Inferior parietal cortex (tissue), 1 donor: Measurements from ENCODE around the gene SHPK.
"Not testable (repeated sequence)": the region's sequence is repeated elsewhere in the genome, so short reads cannot be mapped to it uniquely, and the experiment has no call there.

Experiments used
- DNase-seq: peaks from one replicate; pipeline ENCODE4 v3.0.0-alpha.2; 2016; ENCODE audit errors: extremely low spot score

Gene SHPK

DNA sequence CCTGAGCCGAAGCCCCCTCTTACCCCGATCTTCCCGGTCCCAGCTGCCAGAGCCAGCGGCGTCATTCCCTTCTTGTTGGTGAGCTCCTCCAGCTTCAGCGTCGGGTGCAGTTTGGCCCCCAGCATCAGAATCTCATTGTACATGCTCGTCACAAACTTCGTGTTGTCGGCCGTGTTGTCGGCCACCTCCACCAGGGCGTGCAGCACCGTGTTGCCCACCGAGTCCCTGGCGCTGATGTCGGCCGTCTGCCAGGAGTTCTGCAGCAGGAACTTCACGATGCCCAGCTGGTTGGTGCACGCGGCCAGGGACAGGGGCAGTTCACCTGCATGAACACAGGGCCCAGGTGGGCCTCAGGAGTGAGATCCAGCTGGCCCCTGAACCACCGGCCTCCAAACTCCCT lies 46.3 kb downstream of the SHPK start:
- no peak for DNase-seq

DNA sequence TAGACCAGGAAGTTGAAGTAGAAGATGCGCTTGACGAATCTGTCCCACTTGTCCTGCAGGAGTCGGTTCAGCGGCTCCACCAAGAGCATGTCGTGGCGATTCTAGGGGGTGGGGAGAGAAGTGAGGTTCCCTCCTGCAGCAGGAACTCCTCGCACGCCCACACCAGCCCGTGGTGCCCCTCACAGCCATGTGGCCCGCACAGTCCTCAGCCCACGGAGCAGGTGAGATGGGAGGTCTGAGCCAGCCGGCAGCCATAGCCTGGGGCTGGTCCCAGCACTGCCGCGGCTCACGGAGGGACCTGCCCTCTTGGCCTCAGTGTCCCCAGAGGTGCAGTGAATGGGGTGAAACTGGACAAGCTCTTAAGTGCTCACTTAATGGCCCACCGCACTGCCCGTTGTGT lies 50.2 kb downstream of the SHPK start:
- DNase-seq, result no peak

DNA sequence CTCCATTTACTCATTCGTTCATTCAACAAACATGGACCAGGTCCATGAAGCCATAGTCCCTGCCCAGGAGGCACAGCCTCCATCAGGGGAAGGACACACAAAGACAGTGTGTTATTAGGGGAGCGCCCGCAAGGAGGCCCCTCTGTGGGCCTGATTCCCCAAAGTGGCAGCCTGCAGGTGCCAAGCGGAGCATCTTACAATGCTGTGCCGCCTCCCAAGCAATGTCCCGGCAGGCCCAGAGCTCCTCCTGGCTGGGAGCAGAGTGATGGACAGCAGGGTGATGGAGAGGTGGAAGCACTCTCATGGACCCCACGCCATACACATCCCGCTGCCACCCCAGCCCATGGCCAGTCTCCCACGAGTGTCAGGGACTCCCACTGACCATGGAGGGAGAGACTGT lies 52.6 kb downstream of the SHPK start:
- no peak for DNase-seq

- DNase-seq, result no peak
These were observed 53.1 kb downstream of the SHPK start for GRCh38 chr17:3582915-3583314.

GRCh38 chr17:3578667-3579066 lies 57.4 kb downstream of the SHPK start:
- not testable (repeated sequence) for DNase-seq

DNA sequence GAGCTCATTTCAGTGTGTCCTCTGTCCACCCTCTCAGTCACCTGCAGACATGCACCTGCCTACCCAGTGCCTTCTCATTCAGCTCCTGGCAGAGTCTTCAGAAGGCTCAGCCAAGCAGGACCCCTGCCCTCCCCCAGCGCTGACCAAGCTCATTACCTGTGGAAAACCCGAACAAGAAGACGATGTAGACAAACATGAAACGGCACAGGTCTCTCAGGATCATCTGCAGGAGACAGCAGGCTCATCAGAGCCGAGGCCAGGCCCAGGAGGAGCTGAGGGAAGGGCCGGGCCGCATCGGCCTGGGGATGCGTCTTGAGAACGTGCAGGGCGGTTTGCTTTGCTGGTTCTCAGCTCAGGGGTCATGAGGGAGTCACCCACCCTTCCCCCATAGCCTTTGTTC lies 59.1 kb downstream of the SHPK start:
- no peak for DNase-seq

DNA sequence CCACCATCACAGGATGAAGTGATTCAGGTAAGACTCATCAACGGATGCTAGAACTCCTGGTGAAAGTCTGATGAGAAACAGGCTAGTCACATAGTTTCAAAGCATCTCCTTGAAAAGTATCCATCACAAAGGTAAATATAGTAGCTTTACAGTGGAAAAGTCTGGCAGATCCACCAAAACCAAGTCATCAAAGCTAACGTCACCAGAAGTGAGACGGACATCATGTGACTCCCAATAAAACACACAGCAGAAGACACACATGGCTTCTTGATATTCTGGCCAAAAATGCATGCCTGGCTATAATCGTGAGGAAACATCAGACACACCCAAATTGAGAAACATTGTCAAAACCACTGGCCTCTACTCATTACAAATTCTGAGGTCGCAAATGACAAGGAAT lies 60.5 kb downstream of the SHPK start:
- no peak for DNase-seq

GRCh38 chr17:3574231-3574630 lies 61.8 kb downstream of the SHPK start:
- no peak for DNase-seq

- DNase-seq, result no peak
These were observed 62.6 kb downstream of the SHPK start for GRCh38 chr17:3573246-3574100.

DNA sequence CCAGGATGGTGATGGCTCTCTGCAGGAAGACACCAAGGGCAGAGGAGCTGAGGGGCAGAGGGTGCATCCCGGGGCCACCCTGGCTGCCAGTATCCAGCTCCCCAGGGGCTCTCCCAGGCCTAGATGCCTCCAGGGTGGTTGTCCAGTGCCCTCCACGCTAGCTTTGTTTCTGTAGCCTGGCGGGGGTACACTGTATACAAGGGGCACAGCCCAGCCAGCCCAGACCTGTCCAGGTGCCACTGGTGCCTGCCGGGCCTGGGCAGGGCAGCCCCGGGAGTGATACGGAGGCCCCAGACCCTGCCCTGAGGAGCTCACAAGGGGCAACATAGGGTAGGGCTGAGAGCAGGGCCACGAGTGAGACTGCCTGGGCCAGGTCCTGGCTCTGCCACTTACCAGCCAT lies 63.8 kb downstream of the SHPK start:
- no peak for DNase-seq

DNA sequence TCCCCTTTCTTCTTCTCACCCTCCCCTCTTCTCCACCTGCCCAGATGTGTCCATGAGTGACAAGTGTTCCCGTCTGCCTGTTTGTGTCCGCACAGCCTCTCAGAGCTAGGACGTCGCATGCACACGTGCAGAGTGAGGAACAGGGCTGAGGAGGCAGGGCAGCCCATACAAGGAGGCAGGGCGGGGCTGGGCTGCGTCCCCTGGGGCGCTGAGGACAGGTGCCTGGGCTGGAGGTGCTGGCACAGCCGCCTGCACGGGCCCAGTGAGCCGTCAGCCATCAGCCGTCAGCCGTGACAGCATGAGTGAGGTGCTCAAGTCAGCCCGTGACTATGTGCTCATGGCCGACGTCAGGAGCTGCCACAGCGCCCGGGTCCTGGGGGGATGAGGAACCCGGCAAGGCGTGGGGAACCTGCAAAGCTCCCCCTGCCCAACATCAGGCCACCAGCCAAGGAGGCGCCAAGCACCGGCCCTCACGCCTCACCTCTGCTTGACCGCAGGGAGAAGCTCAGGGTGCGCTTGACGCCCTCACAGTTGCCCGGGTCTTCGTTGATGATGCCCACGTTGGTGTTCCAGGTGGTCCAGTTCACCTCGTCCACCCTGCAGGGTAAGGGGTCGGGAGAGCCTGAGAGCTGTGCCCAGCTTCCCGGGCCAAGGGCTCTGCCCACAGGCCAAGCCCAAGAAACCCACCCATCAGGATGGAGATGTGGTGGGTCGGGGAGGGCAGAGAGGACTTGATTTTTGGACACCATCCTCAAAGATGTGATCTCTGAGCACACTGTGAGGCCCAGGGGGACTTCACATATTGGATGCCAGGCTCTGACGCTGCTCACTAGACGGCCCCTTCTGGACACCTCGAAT lies 64.8 kb downstream of the SHPK start:
- no peak for DNase-seq

GRCh38 chr17:3569534-3570137 lies 66.4 kb downstream of the SHPK start:
- no peak for DNase-seq

DNA sequence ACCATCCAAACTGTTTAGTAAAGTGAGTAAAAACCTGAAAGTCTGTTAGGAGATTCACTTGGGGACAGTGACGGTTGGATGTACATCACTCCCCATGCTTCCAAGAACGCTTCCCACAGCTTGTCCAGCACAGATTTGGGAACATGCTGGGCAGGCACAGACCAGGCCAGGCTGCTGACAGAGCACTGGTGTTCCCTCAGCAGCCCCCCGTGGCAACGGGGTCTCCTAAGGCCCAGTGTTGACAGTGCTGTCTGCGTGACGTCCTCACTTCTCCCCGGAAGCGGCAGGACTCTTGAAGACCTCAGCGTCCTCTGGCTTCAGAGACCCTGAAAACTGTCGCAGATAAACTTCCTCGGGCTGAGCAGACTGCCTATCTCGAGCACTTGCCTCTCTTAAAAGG lies 69.5 kb downstream of the SHPK start:
- no peak for DNase-seq

GRCh38 chr17:3565143-3565542 lies 70.9 kb downstream of the SHPK start:
- DNase-seq, result no peak

GRCh38 chr17:3564241-3564640 lies 71.8 kb downstream of the SHPK start:
- DNase-seq, result not testable (repeated sequence)

DNA sequence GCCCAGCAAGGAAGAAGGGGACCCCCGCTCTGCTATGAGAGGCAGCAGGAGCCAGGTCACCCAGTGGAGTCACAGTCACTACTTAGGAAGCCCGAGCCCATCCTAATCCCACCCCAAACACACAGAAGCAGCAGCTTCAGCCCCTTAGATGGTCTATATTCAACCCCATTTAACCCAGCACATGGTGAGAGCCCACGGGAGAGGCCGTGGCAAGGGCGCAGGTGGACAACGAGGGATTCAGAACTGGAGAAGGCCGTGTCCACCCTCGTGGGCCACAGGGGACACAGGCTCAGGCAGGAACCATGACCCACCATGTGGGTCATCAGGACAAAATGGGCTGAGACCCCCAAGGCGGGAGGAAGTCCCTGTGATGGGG lies 76.8 kb downstream of the SHPK start:
- DNase-seq, result no peak

GRCh38 chr17:3558603-3559269 lies 77.3 kb downstream of the SHPK start:
- no peak for DNase-seq
